Renal cortex interstitium (tissue), 15 donors: ENCODE measurements around the gene MAPK8. TPM values are rescaled to one million over a fixed set of nuclear protein-coding genes. Genes with fewer than 3 reads are reported as not detected.
"Not testable (repeated sequence)": the region's sequence is repeated elsewhere in the genome, so short reads cannot be mapped to it uniquely, and the experiment has no call there.

Experiments used
- DNase-seq, 11 donors: peaks; one replicate each; pipeline ENCODE4 v3.0.0-alpha.2; 2013; ENCODE audit warnings: low read depth in 9 of 11, low spot score in 4 of 11; ENCODE audit errors: extremely low read depth in 1 of 11
- long read RNA-seq, 16 experiments: transcript quantifications; one replicate each; lab custom pipeline, GENCODE V29; 2026
- polyA plus RNA-seq, 3 donors: library from polyadenylated mRNA; unstranded; fragments of 120-200 nt; gene quantifications; one replicate each; pipeline ENCODE4 v1.2.1, GENCODE V29; 2013; ENCODE audit not compliant: insufficient read length in 3 of 3

Gene MAPK8
- polyA plus RNA-seq: 10 to 100 TPM; 64.1 to 77.2 (median 77.2) TPM
- long read RNA-seq, donor 1: 0 reads
- long read RNA-seq, donor 2, partial matches to known transcripts: 9 of 10 reads
- long read RNA-seq, donor 2, other reads (novel, unspliced or antisense): 0 of 10 reads
- long read RNA-seq, donor 3, partial matches to known transcripts: 0 of 2 reads
- long read RNA-seq, donor 3, other reads (novel, unspliced or antisense): 0 of 2 reads
- long read RNA-seq, donor 4, full-length matches to known transcripts: 2 of 2 reads
- long read RNA-seq, donor 4, partial matches to known transcripts: 0 of 2 reads
- long read RNA-seq, donor 4, other reads (novel, unspliced or antisense): 0 of 2 reads
- long read RNA-seq, donor 5: 0 reads
- long read RNA-seq, donor 6, partial matches to known transcripts: 26 of 26 reads
- long read RNA-seq, donor 6, other reads (novel, unspliced or antisense): 0 of 26 reads
- long read RNA-seq, donor 7, full-length matches to known transcripts: 3 of 3 reads
- long read RNA-seq, donor 7, partial matches to known transcripts: 0 of 3 reads
- long read RNA-seq, donor 7, other reads (novel, unspliced or antisense): 0 of 3 reads
- long read RNA-seq, donor 8, partial matches to known transcripts: 26 of 29 reads
- long read RNA-seq, donor 8, other reads (novel, unspliced or antisense): 0 of 29 reads
- long read RNA-seq, donor 9, full-length matches to known transcripts: 2 of 2 reads
- long read RNA-seq, donor 9, partial matches to known transcripts: 0 of 2 reads
- long read RNA-seq, donor 9, other reads (novel, unspliced or antisense): 0 of 2 reads
- long read RNA-seq, donor 10, partial matches to known transcripts: 0 of 2 reads
- long read RNA-seq, donor 10, other reads (novel, unspliced or antisense): 0 of 2 reads
- long read RNA-seq, donor 11, full-length matches to known transcripts: 3 of 3 reads
- long read RNA-seq, donor 11, partial matches to known transcripts: 0 of 3 reads
- long read RNA-seq, donor 11, other reads (novel, unspliced or antisense): 0 of 3 reads
- long read RNA-seq, donor 12, full-length matches to known transcripts: 2 of 2 reads
- long read RNA-seq, donor 12, partial matches to known transcripts: 0 of 2 reads
- long read RNA-seq, donor 12, other reads (novel, unspliced or antisense): 0 of 2 reads
- long read RNA-seq, donor 13: 0 reads
- long read RNA-seq, donor 14, full-length matches to known transcripts: 1 of 1 reads
- long read RNA-seq, donor 14, partial matches to known transcripts: 0 of 1 reads
- long read RNA-seq, donor 14, other reads (novel, unspliced or antisense): 0 of 1 reads
- long read RNA-seq, donor 15: 0 reads
- long read RNA-seq, donor 16, full-length matches to known transcripts: 8 of 37 reads
- long read RNA-seq, donor 16, partial matches to known transcripts: 19 of 37 reads
- long read RNA-seq, donor 16, other reads (novel, unspliced or antisense): 10 of 37 reads

- DNase-seq: peak; percentile 64 to 85 (median 82)
These were observed at the start of gene MAPK8 for GRCh38 chr10:48306265-48306869. TSS of gene MAPK8 (plus strand) at chr10:48306677. CDS start at chr10:48401661, 94,984 bp downstream.

GRCh38 chr10:48257407-48257961 is 49.0 kb upstream of the MAPK8 start:
- DNase-seq: no peak

- DNase-seq: no peak
These were observed 48.4 kb upstream of the MAPK8 start for GRCh38 chr10:48258105-48258504.

- DNase-seq: no peak
These were observed 39.9 kb upstream of the MAPK8 start for GRCh38 chr10:48266528-48266927.

- no peak for DNase-seq
These were observed 35.3 kb upstream of the MAPK8 start for GRCh38 chr10:48271047-48271730.

- no peak for DNase-seq
These were observed 33.8 kb upstream of the MAPK8 start for GRCh38 chr10:48272682-48273081.

- DNase-seq: no peak
These were observed 32.7 kb upstream of the MAPK8 start for GRCh38 chr10:48273741-48274140.

- no peak for DNase-seq
These were observed 31.8 kb upstream of the MAPK8 start, which contains the start of gene FRMPD2 for GRCh38 chr10:48274636-48275035. TSS of gene FRMPD2 (minus strand) at chr10:48274696. CDS start at chr10:48274567, 129 bp downstream.

GRCh38 chr10:48277093-48277492 is 29.4 kb upstream of the MAPK8 start:
- DNase-seq: no peak

- no peak for DNase-seq
These were observed 27.3 kb upstream of the MAPK8 start for GRCh38 chr10:48279081-48279751.

GRCh38 chr10:48281697-48282096 is 24.8 kb upstream of the MAPK8 start:
- DNase-seq: not testable (repeated sequence)

- DNase-seq: no peak
These were observed 23.6 kb upstream of the MAPK8 start for GRCh38 chr10:48282829-48283228.

- DNase-seq: no peak
These were observed 22.4 kb upstream of the MAPK8 start for GRCh38 chr10:48284002-48284546.

- DNase-seq: no peak
These were observed 21.7 kb upstream of the MAPK8 start for GRCh38 chr10:48284811-48285210.

GRCh38 chr10:48285710-48286109 is 20.8 kb upstream of the MAPK8 start:
- no peak for DNase-seq

GRCh38 chr10:48286356-48286755 is 20.1 kb upstream of the MAPK8 start:
- DNase-seq: no peak
